ENCODE results near the gene ATP6V0E1.

Gene ATP6V0E1

DNA sequence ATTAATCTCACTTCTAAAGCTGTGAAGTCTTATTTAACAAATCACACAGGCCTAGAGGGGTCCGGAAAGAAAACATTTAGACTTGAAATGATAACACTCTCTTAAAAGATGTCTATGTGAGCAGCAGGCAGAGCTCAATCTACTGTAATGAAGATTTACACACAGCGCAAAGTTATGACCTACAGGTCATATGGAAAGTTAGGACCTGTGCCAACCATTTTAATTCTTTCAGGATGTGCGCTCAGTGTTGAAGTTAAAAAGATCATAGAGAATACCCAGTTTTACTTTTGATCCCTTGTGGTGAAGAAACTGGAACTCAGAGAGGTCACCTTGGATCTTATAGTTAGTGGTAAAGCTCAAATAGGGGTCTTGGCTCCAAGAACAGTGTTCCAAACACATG is 69.5 kb downstream of the ATP6V0E1 start (continued):
- TF ChIP-seq, protein P1, sequence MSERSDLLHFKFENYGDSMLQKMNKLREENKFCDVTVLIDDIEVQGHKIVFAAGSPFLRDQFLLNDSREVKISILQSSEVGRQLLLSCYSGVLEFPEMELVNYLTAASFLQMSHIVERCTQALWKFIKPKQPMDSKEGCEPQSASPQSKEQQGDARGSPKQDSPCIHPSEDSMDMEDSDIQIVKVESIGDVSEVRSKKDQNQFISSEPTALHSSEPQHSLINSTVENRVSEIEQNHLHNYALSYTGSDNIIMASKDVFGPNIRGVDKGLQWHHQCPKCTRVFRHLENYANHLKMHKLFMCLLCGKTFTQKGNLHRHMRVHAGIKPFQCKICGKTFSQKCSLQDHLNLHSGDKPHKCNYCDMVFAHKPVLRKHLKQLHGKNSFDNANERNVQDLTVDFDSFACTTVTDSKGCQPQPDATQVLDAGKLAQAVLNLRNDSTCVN (tag by site-specific recombination; optimal IDR thresholded peaks at IDR 0.05), result no peak
- TF ChIP-seq ZNF394 (tag by site-specific recombination; IDR thresholded peaks at IDR 0.05; ENCODE audit: borderline replicate concordance) (no peak), ZNF140 (tag by site-specific recombination; IDR thresholded peaks at IDR 0.05) (no peak), KLF16 (tag by site-specific recombination; IDR thresholded peaks at IDR 0.05) (no peak)

DNA sequence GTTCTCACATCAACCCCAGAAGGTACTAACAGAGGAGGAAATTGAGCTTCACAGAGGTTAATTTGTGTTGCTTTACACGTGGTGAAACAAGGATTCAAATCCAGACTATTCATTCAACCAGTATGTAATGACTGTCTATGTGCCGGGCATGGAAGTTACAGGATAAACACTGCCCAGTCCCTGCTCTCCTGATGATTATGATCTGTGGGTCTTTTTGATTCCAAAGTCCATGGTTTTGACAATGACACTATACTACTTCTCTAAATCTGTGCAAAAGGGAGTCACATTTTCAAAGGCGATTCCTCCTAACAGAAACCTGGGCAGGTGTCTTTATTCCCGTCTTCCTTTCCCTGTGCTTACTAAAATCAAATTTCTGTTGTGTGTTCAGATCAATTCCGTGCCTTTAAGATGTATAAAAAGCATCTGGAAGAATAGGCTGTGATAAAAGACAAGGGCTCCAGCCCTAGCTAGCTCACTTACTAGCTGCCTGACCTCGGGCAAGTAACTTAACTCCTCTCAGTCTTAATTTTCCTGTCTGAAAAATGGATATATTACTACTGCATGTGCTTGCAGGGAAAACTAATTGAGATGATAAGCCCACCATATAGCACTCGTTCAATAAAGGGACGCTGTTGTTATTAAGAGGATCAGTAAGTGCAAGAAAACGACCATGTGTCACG is 71.6 kb downstream of the ATP6V0E1 start:
- Histone ChIP-seq H3K27ac (ENCODE audit: extremely low read depth, low read depth, low read length) (no peak overlapping the region), H3K4me3 (ENCODE audit: low read depth, low read length) (peak overlapping the region; percentile 57; the same call in 1 of the 2 replicates), H3K9me3 (ENCODE audit: control insufficient read depth, insufficient read depth, low read depth, low read length) (no peaks in the 10 kb centered on the region), H3K36me3 (ENCODE audit: control insufficient read depth in 2 of 2, insufficient read depth in 1 of 2, low read length in 2 of 2) (no peaks in the 10 kb centered on the region), H3K4me1 (ENCODE audit: control insufficient read depth, insufficient read depth, low read length) (0 out of 2 replicates have a peak, but pooled peaks cover 2% of the 10 kb centered on the region)
- CTCF ChIA-PET, result interaction anchor here (1.0 kb wide), 1 partner anchor 16 kb away, joined by 3 read pairs; no protein-coding TSS in a partner anchor
- TF ChIP-seq ZFP41 (tag by site-specific recombination; IDR thresholded peaks at IDR 0.05; ENCODE audit: borderline replicate concordance) (no peak), ZNF677 (tag by site-specific recombination; IDR thresholded peaks at IDR 0.05) (no peak), ZNF658 (tag by site-specific recombination; IDR thresholded peaks at IDR 0.05) (no peak), ZNF664 (tag by site-specific recombination; IDR thresholded peaks at IDR 0.05) (peak; percentile 78; the same call in 1 of the 2 replicates), SCRT1 (tag by site-specific recombination; IDR thresholded peaks at IDR 0.05; ENCODE audit: borderline replicate concordance) (no peak), ZSCAN30 (tag by site-specific recombination; IDR thresholded peaks at IDR 0.05) (no peak), ZNF248 (tag by site-specific recombination; IDR thresholded peaks at IDR 0.05) (no peak), ZNF335 (tag by site-specific recombination; conservative IDR thresholded peaks at IDR 0.05) (peak; percentile 80), SETDB1 (IDR thresholded peaks at IDR 0.05; ENCODE audit: insufficient read length, low read length) (no peak), KLF8 (tag by site-specific recombination; IDR thresholded peaks at IDR 0.05) (no peak), ZBTB20 (tag by site-specific recombination; IDR thresholded peaks at IDR 0.05) (no peak), MEIS1 (CRISPR knock-in tag; IDR thresholded peaks at IDR 0.05; ENCODE audit: borderline replicate concordance) (no peak)
- POLR2A ChIA-PET, result interaction anchor here (0.6 kb wide), 1 partner anchor 111 kb away, joined by 5 read pairs; no protein-coding TSS in a partner anchor

DNA sequence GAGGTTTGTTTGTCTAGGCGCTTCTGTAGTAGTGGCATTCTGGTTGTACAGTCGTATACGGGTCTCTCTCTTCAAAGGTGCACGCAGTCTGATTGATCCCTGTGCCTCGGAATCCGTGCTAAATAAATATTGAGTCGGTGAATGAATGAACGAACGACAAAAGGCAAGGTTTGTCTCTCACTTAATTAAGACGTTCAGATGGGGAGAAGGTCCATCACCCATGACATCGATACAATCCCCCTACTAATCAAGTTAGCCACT is 72.1 kb downstream of the ATP6V0E1 start:
- ChIA-PET CTCF (no interaction called here), POLR2A (no interaction called here)
- Histone ChIP-seq H3K36me3 (ENCODE audit: control insufficient read depth in 2 of 2, insufficient read depth in 1 of 2, low read length in 2 of 2) (no peaks in the 10 kb centered on the region), H3K27ac (ENCODE audit: extremely low read depth, low read depth, low read length) (no peak overlapping the region), H3K4me1 (ENCODE audit: control insufficient read depth, insufficient read depth, low read length) (0 out of 2 replicates have a peak, but pooled peaks cover 2% of the 10 kb centered on the region), H3K9me3 (ENCODE audit: control insufficient read depth, insufficient read depth, low read depth, low read length) (no peaks in the 10 kb centered on the region), H3K4me3 (ENCODE audit: low read depth, low read length) (peak overlapping the region; percentile 57)
- TF ChIP-seq, protein P2, sequence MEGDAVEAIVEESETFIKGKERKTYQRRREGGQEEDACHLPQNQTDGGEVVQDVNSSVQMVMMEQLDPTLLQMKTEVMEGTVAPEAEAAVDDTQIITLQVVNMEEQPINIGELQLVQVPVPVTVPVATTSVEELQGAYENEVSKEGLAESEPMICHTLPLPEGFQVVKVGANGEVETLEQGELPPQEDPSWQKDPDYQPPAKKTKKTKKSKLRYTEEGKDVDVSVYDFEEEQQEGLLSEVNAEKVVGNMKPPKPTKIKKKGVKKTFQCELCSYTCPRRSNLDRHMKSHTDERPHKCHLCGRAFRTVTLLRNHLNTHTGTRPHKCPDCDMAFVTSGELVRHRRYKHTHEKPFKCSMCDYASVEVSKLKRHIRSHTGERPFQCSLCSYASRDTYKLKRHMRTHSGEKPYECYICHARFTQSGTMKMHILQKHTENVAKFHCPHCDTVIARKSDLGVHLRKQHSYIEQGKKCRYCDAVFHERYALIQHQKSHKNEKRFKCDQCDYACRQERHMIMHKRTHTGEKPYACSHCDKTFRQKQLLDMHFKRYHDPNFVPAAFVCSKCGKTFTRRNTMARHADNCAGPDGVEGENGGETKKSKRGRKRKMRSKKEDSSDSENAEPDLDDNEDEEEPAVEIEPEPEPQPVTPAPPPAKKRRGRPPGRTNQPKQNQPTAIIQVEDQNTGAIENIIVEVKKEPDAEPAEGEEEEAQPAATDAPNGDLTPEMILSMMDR (tag by site-specific recombination; IDR thresholded peaks at IDR 0.05), result no peak
- TF ChIP-seq ZNF792 (tag by site-specific recombination; IDR thresholded peaks at IDR 0.05), result no peak
- no peak for TF ChIP-seq MEIS1 (CRISPR knock-in tag; IDR thresholded peaks at IDR 0.05; ENCODE audit: borderline replicate concordance)
- TF ChIP-seq, protein P3, sequence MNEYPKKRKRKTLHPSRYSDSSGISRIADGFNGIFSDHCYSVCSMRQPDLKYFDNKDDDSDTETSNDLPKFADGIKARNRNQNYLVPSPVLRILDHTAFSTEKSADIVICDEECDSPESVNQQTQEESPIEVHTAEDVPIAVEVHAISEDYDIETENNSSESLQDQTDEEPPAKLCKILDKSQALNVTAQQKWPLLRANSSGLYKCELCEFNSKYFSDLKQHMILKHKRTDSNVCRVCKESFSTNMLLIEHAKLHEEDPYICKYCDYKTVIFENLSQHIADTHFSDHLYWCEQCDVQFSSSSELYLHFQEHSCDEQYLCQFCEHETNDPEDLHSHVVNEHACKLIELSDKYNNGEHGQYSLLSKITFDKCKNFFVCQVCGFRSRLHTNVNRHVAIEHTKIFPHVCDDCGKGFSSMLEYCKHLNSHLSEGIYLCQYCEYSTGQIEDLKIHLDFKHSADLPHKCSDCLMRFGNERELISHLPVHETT (tag by site-specific recombination; IDR thresholded peaks at IDR 0.05), result no peak
- TF ChIP-seq ZNF335 (tag by site-specific recombination; conservative IDR thresholded peaks at IDR 0.05), result peak; percentile 74
- no peak for TF ChIP-seq BCL11A (tag by site-specific recombination; IDR thresholded peaks at IDR 0.05; ENCODE audit: low read depth)
- TF ChIP-seq TCF7L2 (IDR thresholded peaks at IDR 0.05; ENCODE audit: borderline replicate concordance, low read depth, low read length), result no peak
- peak; percentile 44; the same call in 1 of the 2 replicates for TF ChIP-seq OSR2 (tag by site-specific recombination; IDR thresholded peaks at IDR 0.05)

Data from HEK293 (cell line).